Mammary epithelial cell (primary cell): ENCODE measurements around the gene NUDT22.

Source experiments
- CTCF ChIP-seq, 2 donors: IDR thresholded peaks in 1 of 2; conservative IDR thresholded peaks in 1 of 2; 2 replicates each; pipeline ENCODE4 v1.5.1; 2011 to 2012; ENCODE audit warnings: inconsistent platforms in 2 of 2, low read length in 2 of 2, mild to moderate bottlenecking in 2 of 2, control low read depth in 1 of 2, low read depth in 1 of 2; ENCODE audit not compliant: insufficient read depth in 1 of 2; ENCODE audit errors: extremely low read depth in 1 of 2
- EZH2 ChIP-seq: IDR thresholded peaks from 2 replicates; pipeline ENCODE4 v1.6.1; 2012; ENCODE audit warnings: low read length, inconsistent platforms, borderline replicate concordance

GRCh38 chr11:64196626-64197025 is 29.4 kb upstream of the NUDT22 start:
- no peak for TF ChIP-seq CTCF (conservative IDR thresholded peaks at IDR 0.05 in 1 of 2, IDR thresholded peaks at IDR 0.05 in 1 of 2; ENCODE audit: extremely low read depth in 1 of 2, insufficient read depth in 1 of 2, low read depth in 1 of 2, low read length in 2 of 2)
- no peak for TF ChIP-seq EZH2
